MCF 10A (cell line): ENCODE results near the gene BAHD1. TPM values are rescaled to one million over a fixed set of nuclear protein-coding genes. Genes with fewer than 3 reads are reported as not detected.
A peak's percentile ranks its signal among the peaks of the same experiment; 100 is the strongest.

Source experiments
- BruUV-seq: library from RNA; stranded (reverse); fragments of 400-500 nt; replicated peaks from 2 replicates; lab custom pipeline; 2021; lab: Mats Ljungman, UMichigan
- CTCF ChIA-PET: fragments of 300-600 bp; sonication (Branson Sonifier 250); formaldehyde crosslinking; extraction: SDS; loops from one replicate; lab custom pipeline; 2021; ENCODE audit warnings: antibody characterized with exemption, inconsistent platforms; lab: Yijun Ruan, JAX
- POLR2A ChIA-PET: fragments of 300-600, 350-650 bp; sonication (Branson Sonifier 250); formaldehyde crosslinking; extraction: SDS; loops from one replicate; lab custom pipeline; 2020; ENCODE audit warnings: antibody characterized with exemption, inconsistent platforms; lab: Yijun Ruan, JAX
- DNase-seq: peaks from one replicate; pipeline ENCODE4 v3.0.0-alpha.2; 2018; ENCODE audit not compliant: unreplicated experiment
- H3K27ac Mint-ChIP-seq: one replicate; pipeline ENCODE4 v1.8.0; 2022; ENCODE audit warnings: mild to moderate bottlenecking, low read depth, mixed read lengths; ENCODE audit not compliant: unreplicated experiment
- H3K27me3 Mint-ChIP-seq: one replicate; pipeline ENCODE4 v1.8.0; 2022; ENCODE audit warnings: mixed read lengths; ENCODE audit not compliant: insufficient read depth, unreplicated experiment
- H3K36me3 Mint-ChIP-seq: one replicate; pipeline ENCODE4 v1.8.0; 2022; ENCODE audit warnings: mild to moderate bottlenecking, moderate library complexity, mixed read lengths; ENCODE audit not compliant: insufficient read depth, unreplicated experiment
- H3K4me1 Mint-ChIP-seq: one replicate; pipeline ENCODE4 v1.8.0; 2022; ENCODE audit warnings: mixed read lengths; ENCODE audit not compliant: insufficient read depth, unreplicated experiment
- H3K4me3 Mint-ChIP-seq: one replicate; pipeline ENCODE4 v1.8.0; 2022; ENCODE audit warnings: mild to moderate bottlenecking, moderate library complexity, mixed read lengths; ENCODE audit not compliant: unreplicated experiment
- H3K9me3 Mint-ChIP-seq: one replicate; pipeline ENCODE4 v1.8.0; 2022; ENCODE audit warnings: mixed read lengths; ENCODE audit not compliant: unreplicated experiment
- CTCF ChIP-seq: fragments of 200-600 bp; IDR thresholded peaks from one replicate; pipeline ENCODE4 v1.8.0; 2022; ENCODE audit warnings: antibody characterized with exemption, mild to moderate bottlenecking; ENCODE audit not compliant: unreplicated experiment
- intact Hi-C: fragments of 100-400 bp; cut with micrococcal nuclease; formaldehyde crosslinking; loops from 2 replicates; pipeline ENCODE4 v1.14.1; 2022
- total RNA-seq: library from RNA; stranded (reverse); gene quantifications from 2 replicates; pipeline ENCODE4 v1.2.3, GENCODE V29; 2022

Gene BAHD1
- total RNA-seq, 1 experiment from 2014 or later: 14.9 TPM

GRCh38 chr15:40467261-40467615, 26.5 kb downstream of the BAHD1 start:
- intact Hi-C loops: no loop called here
- no TSS peak for BruUV-seq
- ChIA-PET POLR2A (no interaction called here), CTCF (no interaction called here)
- H3K27ac Mint-ChIP-seq: no peak overlapping the region
- no peaks in the 10 kb centered on the region for H3K4me1 Mint-ChIP-seq
- peaks cover 20% of the 10 kb centered on the region for H3K36me3 Mint-ChIP-seq
- no peak for TF ChIP-seq CTCF
- H3K4me3 Mint-ChIP-seq: no peak overlapping the region
- no peaks in the 10 kb centered on the region for H3K9me3 Mint-ChIP-seq
- DNase-seq: no peak
- no peaks in the 10 kb centered on the region for H3K27me3 Mint-ChIP-seq

GRCh38 chr15:40468898-40469331, 28.2 kb downstream of the BAHD1 start:
- CTCF ChIA-PET: interaction anchor here (0.6 to 1.3 kb wide), 4 partner anchors 19 to 163 kb away, joined by 3 read pairs; no protein-coding TSS in a partner anchor
- DNase-seq: no peak
- Mint-ChIP-seq H3K4me1 (no peaks in the 10 kb centered on the region), H3K27me3 (no peaks in the 10 kb centered on the region), H3K9me3 (no peaks in the 10 kb centered on the region), H3K4me3 (no peak overlapping the region), H3K27ac (no peak overlapping the region), H3K36me3 (peaks cover 18% of the 10 kb centered on the region)
- TF ChIP-seq CTCF: no peak
- intact Hi-C loops: no loop called here
- BruUV-seq: no TSS peak
- POLR2A ChIA-PET: interaction anchor here (0.6 to 2.4 kb wide), 4 partner anchors 12 to 1034 kb away, joined by 3 to 12 read pairs (median 5); no protein-coding TSS in a partner anchor

- ChIA-PET POLR2A (interaction anchor here (0.7 to 2.4 kb wide), 6 partner anchors 13 to 204 kb away, joined by 3 to 12 read pairs (median 4); partner anchors contain the start of gene CCDC32), CTCF (interaction anchor here (0.6 to 1.3 kb wide), 3 partner anchors 20 to 1653 kb away, joined by 3 to 4 read pairs (median 3); no protein-coding TSS in a partner anchor)
- DNase-seq: no peak
- Mint-ChIP-seq H3K27ac (no peak overlapping the region), H3K27me3 (no peaks in the 10 kb centered on the region), H3K4me1 (no peaks in the 10 kb centered on the region), H3K9me3 (no peaks in the 10 kb centered on the region), H3K4me3 (peak overlapping the region; percentile 69), H3K36me3 (peaks cover 13% of the 10 kb centered on the region)
- no TSS peak for BruUV-seq
- intact Hi-C loops: no loop called here
- no peak for TF ChIP-seq CTCF
Measured at GRCh38 chr15:40469776-40470390, 29.1 kb downstream of the BAHD1 start.

- Mint-ChIP-seq H3K4me3 (peak within 1 kb of the TSS; percentile 69), H3K27me3 (no peaks in the 10 kb centered on the region), H3K27ac (peak within 1 kb of the TSS; percentile 47), H3K4me1 (no peaks in the 10 kb centered on the region), H3K36me3 (peaks cover 13% of the 10 kb centered on the region), H3K9me3 (no peaks in the 10 kb centered on the region)
- CTCF ChIA-PET: interaction anchor here (0.5 to 1.3 kb wide), 2 partner anchors 21 to 29 kb away, joined by 3 read pairs; no protein-coding TSS in a partner anchor
- peak; percentile 27 for DNase-seq
- POLR2A ChIA-PET: interaction anchor here (0.7 to 2.4 kb wide), 4 partner anchors 14 to 94 kb away, joined by 3 to 12 read pairs (median 6); partner anchors contain the start of gene CCDC32
- intact Hi-C loops: no loop called here
- BruUV-seq: no TSS peak
- no peak for TF ChIP-seq CTCF
Measured at GRCh38 chr15:40470423-40471104, 29.8 kb downstream of the BAHD1 start, which contains the start of gene CHST14. Gene CHST14, plus strand, starts transcription at chr15:40470984. Its CDS starts 230 bp downstream, at chr15:40471214.
